H7 (cell line): ENCODE data around the gene DAB1. TPM values are rescaled to one million over a fixed set of nuclear protein-coding genes. Genes with fewer than 3 reads are reported as not detected.

Source experiments
- DNase-seq: peaks from one replicate; pipeline ENCODE4 v3.0.0; 2012
- H3K27me3 ChIP-seq: 2 replicates; pipeline ENCODE4 v1.6.0; 2011; ENCODE audit warnings: mild to moderate bottlenecking, low read length; ENCODE audit not compliant: control insufficient read depth, insufficient read depth
- H3K36me3 ChIP-seq: replicated peaks from 2 replicates; pipeline ENCODE4 v1.5.1; 2011; ENCODE audit warnings: low read length; ENCODE audit not compliant: control insufficient read depth, insufficient read depth
- H3K4me3 ChIP-seq: 2 replicates; pipeline ENCODE4 v1.5.1; 2011; ENCODE audit warnings: low read depth, mild to moderate bottlenecking, control low read depth, low read length, moderate library complexity; ENCODE audit not compliant: insufficient read depth
- total RNA-seq: library from RNA; depleted of rRNA; stranded (reverse); fragments of >200 nt; shearing (Covaris generic); gene quantifications from 2 replicates; pipeline ENCODE4 v1.2.3, GENCODE V29; 2014

Gene DAB1
- total RNA-seq, 1 experiment from 2014 or later = 16.4 TPM

DNA sequence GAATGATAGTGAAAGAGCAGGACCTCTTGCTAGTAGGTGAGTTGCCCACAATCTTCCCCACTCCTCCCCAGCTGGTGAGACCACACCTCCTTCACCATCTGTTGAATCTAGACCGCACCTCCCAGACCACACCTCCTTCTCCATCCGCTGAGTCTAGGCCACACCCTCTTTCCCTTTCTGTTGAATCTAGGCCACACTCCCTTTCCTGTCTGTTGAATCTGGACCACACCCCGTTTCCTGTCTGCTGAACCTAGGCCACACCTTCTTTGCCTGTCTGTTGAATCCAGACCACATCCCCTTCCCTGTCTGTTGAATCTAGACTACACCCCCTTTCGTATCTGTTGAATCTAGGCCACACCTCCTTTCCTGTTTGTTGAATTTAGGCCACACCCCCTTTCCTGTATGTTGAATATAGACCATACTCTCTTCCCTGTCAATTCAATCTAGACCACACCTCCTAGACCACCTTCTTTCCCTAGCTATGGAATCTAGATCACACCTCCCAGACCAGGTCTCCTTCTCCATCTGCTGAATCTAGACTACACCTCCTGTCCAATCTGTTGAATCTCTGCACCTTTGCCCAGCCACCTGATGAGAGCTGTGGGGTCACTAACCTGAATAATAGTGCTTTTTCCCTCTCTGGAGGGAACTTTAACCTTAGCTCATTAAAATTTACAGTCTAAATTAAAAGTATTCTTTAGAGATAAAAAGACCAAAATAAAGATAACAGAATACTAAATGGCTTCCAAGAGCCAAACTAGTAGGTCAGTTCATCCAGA, 116.3 kb downstream of the DAB1 start:
- Histone ChIP-seq H3K36me3 (no peaks in the 10 kb centered on the region), H3K4me3 (no peak overlapping the region), H3K27me3 (no peaks in the 10 kb centered on the region)
- peak; percentile 52 for DNase-seq

- Histone ChIP-seq H3K4me3 (no peak overlapping the region), H3K27me3 (no peaks in the 10 kb centered on the region), H3K36me3 (no peaks in the 10 kb centered on the region)
- DNase-seq = no peak
These were observed 119.3 kb downstream of the DAB1 start for GRCh38 chr1:57304591-57304990.

- DNase-seq = no peak
- no peaks in the 10 kb centered on the region for H3K27me3 ChIP-seq
- H3K4me3 ChIP-seq = no peak overlapping the region
- no peaks in the 10 kb centered on the region for H3K36me3 ChIP-seq
These were observed 120.9 kb downstream of the DAB1 start for GRCh38 chr1:57302812-57303596.

DNA sequence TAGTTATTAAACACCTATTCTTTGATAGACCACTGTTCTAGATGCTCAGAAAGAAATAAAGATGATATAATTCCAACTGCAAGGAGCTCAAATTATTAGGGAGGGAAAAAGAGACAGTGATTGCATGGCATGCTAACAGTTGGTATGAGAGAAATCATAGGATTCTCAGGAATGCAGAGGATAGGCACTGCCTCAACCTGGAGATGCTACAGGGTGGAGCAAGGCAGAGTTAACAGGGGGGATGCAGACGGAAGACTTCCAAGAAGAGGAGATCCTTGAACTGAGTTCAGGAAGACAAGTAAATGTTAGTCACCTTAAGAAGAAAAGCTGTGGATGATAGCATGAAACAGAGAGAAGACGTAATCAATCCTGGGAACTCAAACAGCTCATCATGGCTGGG, 123.7 kb downstream of the DAB1 start:
- Histone ChIP-seq H3K36me3 (no peaks in the 10 kb centered on the region), H3K4me3 (no peak overlapping the region), H3K27me3 (no peaks in the 10 kb centered on the region)
- no peak for DNase-seq

GRCh38 chr1:57296726-57297250, 127.1 kb downstream of the DAB1 start:
- Histone ChIP-seq H3K36me3 (no peaks in the 10 kb centered on the region), H3K27me3 (no peaks in the 10 kb centered on the region), H3K4me3 (no peak overlapping the region)
- DNase-seq = no peak

DNA sequence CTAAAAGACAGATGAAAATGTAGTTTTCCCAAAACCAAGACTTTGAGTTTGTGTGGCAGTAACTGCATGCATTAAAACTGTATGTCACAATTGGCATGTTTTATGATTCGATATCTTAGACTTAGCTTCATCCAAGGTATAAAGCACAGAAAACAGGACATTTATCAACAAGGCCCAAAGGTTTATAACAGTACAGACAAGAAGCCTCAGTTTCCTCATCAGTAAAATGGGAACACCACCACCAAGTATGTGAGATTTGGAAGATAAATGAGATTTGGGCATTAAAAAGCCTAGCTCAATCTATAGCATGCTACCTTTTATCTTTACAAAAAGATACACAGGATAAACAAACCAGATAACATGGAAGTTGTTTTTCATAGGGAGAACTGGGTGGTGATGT, 128.5 kb downstream of the DAB1 start:
- Histone ChIP-seq H3K27me3 (no peaks in the 10 kb centered on the region), H3K36me3 (no peaks in the 10 kb centered on the region), H3K4me3 (no peak overlapping the region)
- DNase-seq = no peak

GRCh38 chr1:57294177-57294576, 129.7 kb downstream of the DAB1 start:
- no peak overlapping the region for H3K4me3 ChIP-seq
- no peaks in the 10 kb centered on the region for H3K27me3 ChIP-seq
- H3K36me3 ChIP-seq = no peaks in the 10 kb centered on the region
- no peak for DNase-seq

- no peak for DNase-seq
- no peak overlapping the region for H3K4me3 ChIP-seq
- H3K27me3 ChIP-seq = no peaks in the 10 kb centered on the region
These were observed 130.6 kb downstream of the DAB1 start for GRCh38 chr1:57293214-57293613.

GRCh38 chr1:57289781-57290180, 134.1 kb downstream of the DAB1 start:
- H3K27me3 ChIP-seq = no peaks in the 10 kb centered on the region
- no peaks in the 10 kb centered on the region for H3K36me3 ChIP-seq
- DNase-seq = no peak
- H3K4me3 ChIP-seq = no peak overlapping the region

More at GRCh38 chr1:57293214-57293613, 130.6 kb downstream of the DAB1 start:
- no peaks in the 10 kb centered on the region for H3K36me3 ChIP-seq

GRCh38 chr1:57285992-57286391, 137.9 kb downstream of the DAB1 start:
- no peak for DNase-seq
- no peaks in the 10 kb centered on the region for H3K36me3 ChIP-seq
- H3K4me3 ChIP-seq = no peak overlapping the region
- H3K27me3 ChIP-seq = no peaks in the 10 kb centered on the region

- H3K4me3 ChIP-seq = no peak overlapping the region
- H3K27me3 ChIP-seq = no peaks in the 10 kb centered on the region
- no peak for DNase-seq
- no peaks in the 10 kb centered on the region for H3K36me3 ChIP-seq
These were observed 141.4 kb downstream of the DAB1 start for GRCh38 chr1:57282411-57282810.

DNA sequence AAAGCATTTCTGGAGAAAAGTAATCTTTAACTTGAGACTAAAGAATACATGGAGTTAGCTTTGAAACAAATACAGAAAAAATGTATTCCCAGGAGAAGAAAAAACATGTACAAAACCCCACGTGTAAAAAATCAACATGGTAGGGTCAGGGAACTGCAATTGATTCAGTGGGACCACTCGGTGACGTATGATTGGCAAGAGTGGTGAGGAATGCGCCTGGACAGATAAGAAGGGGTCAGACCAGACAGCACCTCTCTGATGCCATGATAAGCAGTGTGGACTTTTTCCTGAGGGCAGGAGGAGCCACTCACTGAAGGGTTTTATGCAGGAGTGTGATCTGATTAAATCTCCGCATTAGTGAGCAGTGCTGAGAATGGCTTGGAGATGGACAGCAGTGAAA, 142.5 kb downstream of the DAB1 start:
- Histone ChIP-seq H3K36me3 (no peaks in the 10 kb centered on the region), H3K27me3 (no peaks in the 10 kb centered on the region), H3K4me3 (no peak overlapping the region)
- no peak for DNase-seq

DNA sequence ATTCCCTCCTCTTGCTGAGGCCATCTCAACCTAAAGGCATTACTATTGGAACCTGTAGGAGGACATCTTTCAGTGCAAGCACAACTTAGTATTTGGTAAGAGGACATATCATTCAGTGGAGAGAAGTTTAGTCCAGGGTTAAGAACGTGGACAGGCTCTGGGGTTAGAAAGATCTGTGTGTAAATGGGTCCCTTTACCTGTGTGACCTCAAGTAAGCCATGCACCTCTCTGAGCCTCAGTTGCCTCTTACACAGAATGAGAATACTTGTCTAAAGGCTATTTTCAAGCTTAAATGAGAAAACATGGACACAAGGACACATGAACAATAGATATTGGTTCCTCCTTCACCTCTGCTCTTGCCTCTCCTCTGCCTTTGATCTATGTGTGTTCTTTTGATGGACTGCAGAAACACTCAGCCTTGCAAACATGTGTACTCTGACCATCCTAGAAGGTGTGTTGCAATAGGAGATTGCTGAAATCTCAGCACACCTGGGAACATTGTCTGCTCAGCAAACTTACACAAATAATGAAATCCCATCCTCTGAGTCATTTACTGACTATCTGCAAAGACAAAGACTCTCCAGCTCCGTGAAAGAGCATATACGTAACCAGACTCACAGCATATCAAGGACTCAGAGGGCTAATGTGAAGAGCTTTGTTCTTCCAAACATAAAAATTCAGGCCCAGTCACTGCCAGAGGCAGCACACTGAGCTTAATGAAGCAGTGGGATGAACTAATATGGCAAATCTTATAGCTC, 143.8 kb downstream of the DAB1 start:
- Histone ChIP-seq H3K27me3 (no peaks in the 10 kb centered on the region), H3K4me3 (no peak overlapping the region), H3K36me3 (no peaks in the 10 kb centered on the region)
- DNase-seq = no peak

DNA sequence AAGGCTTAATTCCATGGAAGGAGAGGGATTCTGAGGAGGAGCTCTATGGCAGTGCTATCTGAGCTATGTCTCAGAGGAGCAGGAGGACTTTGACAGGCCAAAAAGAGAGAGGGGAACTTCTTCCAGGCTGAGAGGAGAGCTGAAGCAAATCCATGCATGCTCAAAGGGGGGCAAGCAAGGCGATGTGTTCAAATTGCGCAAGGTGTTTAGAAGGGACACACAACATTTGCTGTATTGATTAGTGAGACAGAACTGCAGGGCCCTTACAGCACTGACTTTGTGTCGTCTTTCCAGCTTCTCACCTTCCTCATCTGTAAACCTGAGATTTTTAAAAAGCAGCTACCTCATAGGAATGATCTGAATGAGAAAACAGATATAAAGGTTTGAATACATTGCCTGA, 145.3 kb downstream of the DAB1 start:
- DNase-seq = no peak
- Histone ChIP-seq H3K27me3 (no peaks in the 10 kb centered on the region), H3K4me3 (no peak overlapping the region)

More for the DNA sequence above, 145.3 kb downstream of the DAB1 start:
- no peaks in the 10 kb centered on the region for H3K36me3 ChIP-seq
